SK-N-DZ (cell line): ENCODE results near the gene EBF4.
A peak's percentile ranks its signal among the peaks of the same experiment; 100 is the strongest.
"Not testable (repeated sequence)": the region's sequence is repeated elsewhere in the genome, so short reads cannot be mapped to it uniquely, and the experiment has no call there.

ENCODE experiments used
- DNase-seq: peaks from one replicate; pipeline ENCODE4 v3.0.0-alpha.2; 2015; ENCODE audit warnings: low spot score

EBF4 gene

DNA sequence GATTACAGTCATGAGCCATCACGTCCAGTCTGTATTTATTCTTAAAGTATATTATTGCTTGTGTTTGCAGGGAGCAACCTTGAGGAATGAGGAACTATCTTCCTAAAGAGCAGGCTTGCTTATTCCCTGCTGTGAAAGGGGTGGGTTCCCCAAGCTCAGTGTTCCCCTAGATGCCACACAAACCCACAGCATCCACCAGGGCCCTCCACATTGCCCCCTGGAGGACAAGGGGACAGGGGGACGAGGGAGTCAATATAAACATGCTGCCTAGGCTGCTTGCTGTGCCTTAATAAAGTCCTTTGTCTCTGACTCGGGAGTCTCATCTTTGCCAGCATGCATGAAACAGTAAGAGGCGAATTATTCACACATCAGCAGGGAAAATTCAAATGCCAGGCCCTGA is 20.6 kb upstream of the EBF4 start:
- no peak for DNase-seq

GRCh38 chr20:2672446-2672845 is 20.1 kb upstream of the EBF4 start:
- DNase-seq = no peak

GRCh38 chr20:2673453-2673852 is 19.1 kb upstream of the EBF4 start:
- DNase-seq = no peak

DNA sequence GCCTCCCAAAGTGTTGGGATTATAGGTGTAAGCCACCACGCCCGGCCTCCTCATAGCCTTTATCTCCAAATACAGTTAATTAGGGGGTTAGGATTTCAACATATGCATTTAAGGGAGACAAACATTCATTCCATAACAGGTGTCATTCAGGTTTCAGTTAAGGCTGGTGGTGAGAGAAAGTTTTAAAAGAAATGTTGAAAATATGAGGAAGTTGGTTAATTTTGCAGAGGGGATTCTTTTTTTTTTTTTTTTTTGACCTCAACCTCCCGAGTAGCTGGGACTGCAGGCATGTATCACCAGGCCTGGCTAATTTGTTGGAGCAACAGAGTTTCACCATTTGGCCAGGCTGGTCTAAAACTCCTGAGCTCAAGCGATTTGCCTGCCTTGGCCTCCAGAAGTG is 12.5 kb upstream of the EBF4 start:
- no peak for DNase-seq

DNA sequence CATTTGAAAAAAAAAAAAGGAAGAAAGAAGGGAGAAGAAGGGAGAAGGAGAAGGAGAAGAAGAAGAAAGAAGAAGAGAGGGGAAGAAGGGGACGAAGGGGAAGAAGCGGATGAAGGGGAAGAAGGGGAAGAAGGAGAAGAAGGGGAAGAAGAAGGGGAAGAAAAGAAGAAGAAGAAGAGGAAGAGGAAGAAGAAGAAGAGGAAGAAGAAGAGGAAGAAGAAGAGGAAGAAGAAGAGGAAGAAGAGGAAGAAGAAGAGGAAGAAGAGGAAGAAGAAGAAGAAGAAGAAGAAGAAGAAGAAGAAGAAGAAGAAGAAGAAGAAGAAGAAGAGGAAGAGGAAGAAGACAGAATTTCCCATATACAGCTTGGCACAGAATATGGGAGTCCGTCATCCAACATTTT is 10.5 kb upstream of the EBF4 start:
- not testable (repeated sequence) for DNase-seq

DNA sequence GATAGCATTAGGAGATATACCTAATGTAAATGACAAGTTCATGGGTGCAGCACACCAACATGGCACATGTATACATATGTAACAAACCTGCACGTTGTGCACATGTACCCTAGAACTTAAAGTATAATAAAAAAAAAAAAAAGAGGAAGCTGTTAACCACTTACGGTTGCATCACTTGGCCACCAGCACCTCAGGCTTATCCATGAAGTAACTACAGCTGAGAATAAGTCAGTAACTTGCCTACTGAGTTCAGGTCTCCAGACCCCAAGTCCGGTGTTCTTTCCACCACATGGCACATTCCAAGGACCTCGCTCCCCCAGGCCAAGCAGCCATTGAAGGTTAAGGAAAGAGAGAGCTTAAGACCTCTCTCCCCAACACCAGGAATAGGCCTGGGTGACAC is 7.8 kb upstream of the EBF4 start:
- not testable (repeated sequence) for DNase-seq

GRCh38 chr20:2687514-2687913 is 5.1 kb upstream of the EBF4 start:
- no peak for DNase-seq

DNA sequence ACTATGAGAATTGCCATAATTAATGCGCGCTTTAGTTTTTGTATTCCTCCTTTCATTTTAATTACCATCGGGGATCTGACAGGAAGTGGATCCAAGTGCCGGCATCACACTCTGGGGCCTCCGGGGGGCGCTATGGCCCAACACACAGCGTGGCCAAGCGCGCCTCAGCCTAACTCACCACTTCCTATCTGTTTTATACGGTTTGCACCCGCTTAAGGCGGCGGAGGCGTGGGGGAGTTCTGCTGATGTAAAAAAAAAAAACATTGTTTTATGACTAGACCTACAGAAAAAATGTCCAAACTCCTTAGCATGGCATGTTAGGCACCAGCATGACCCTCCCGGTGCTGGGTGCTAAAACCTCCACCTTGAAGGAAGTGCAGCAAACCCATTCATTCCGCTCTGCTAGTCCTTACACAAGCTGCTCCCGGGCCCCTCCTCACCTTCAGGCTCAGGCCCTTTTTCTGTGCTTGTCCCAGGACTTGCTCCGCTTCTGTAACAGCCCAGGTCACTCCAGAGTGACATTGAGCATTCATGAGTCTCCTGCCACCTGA is 4.5 kb upstream of the EBF4 start:
- DNase-seq = no peak

DNA sequence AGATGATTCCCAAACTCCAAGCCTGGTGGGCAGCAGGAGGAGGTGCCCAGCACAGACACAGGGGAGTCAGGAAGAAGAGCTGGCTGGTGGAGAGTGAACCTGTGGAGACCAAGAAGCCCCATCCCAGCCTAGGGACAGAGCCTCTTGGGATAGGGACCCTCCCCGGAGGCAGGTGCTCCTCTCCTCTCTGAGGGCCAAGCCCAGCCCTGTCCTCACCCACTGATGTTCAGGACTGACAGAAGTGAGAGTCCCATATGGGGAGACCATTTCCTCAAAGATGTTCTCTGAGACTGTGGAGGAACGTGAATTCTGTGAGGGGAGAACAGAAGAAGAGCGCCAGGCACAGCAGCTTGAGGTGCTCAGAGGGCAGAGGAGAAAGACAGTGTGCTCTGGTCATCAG is 2.4 kb upstream of the EBF4 start:
- DNase-seq = no peak

GRCh38 chr20:2690718-2691117 is 1.9 kb upstream of the EBF4 start:
- no peak for DNase-seq

DNA sequence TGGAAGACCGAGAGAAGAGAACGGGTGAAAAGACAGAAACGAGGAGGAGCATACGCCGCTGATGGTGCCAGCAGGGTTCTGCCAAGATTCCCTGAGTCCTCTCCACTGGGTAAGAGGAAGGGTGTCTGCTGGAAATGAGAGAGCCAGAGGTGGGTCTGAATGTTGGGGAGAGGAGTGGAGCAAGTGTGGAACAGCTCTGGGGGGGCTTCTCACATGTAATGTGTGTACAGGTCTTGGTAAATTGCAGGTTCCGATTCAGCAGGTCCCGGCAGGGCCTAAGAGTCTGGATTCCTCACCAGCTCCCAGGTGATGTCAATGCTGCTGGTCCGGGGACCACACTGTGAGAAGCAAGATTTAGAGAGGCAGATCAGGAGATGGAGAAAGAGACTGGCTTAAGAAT is 1.5 kb upstream of the EBF4 start:
- no peak for DNase-seq

GRCh38 chr20:2691663-2692035 is 931 bp upstream of the EBF4 start:
- DNase-seq = no peak

DNA sequence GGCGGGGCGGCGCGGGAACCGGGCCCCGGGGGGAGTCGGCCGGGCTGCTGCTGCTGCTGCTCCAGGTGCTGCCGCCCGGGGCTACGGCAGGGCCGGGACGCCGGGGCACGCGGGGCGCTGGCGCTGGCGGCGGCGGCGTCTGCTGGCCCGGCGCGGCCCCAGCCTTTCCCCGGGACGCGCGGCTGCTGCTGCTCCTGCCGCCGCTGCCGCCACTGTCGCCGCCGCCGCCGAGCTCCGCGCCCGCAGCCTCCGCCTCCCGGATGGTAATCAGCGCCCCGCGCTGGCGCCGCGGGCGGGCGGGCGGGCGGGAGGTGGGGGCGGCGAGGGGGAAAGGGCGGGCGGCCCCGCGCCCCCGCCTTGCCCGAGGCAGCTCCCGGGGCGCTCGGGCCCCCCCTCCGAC is 306 bp downstream of the EBF4 start:
- DNase-seq = no peak

- DNase-seq = peak; percentile 51
Observed at GRCh38 chr20:2693286-2694007, 867 bp downstream of the EBF4 start.

GRCh38 chr20:2694008-2694471 is 1.5 kb downstream of the EBF4 start:
- DNase-seq = peak; percentile 67

- no peak for DNase-seq
Observed at GRCh38 chr20:2694519-2694918, 1.9 kb downstream of the EBF4 start.

GRCh38 chr20:2695206-2695983 is 2.8 kb downstream of the EBF4 start:
- no peak for DNase-seq

DNA sequence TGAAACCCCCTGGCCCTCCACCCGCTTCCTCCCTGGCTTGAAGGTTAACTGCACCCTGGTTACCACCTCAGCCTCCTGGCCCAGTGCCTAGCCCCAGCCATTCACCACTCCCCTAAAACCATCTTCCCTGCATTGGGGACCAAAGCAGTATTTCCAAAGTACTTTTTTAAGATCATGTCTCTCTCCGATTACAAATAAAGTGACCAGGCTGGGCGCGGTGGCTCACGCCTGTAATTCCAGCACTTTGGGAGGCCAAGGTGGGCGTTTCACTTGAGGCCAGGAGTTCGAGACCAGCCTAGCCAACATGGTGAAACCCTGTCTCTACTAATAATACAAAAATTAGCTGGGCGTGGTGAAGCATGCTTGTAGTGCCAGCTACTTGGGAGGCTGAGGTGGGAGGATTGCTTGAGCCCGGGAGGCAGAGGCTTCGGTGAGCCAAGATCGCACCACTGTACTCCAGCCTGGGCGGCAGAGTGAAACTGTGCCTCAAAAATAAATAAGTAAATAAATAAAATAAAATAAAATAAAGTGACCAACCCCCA is 3.5 kb downstream of the EBF4 start:
- DNase-seq = not testable (repeated sequence)

- no peak for DNase-seq
Observed at GRCh38 chr20:2696646-2697045, 4.1 kb downstream of the EBF4 start.

- DNase-seq = no peak
Observed at GRCh38 chr20:2697768-2698167, 5.2 kb downstream of the EBF4 start.

GRCh38 chr20:2698186-2698817 is 5.7 kb downstream of the EBF4 start:
- no peak for DNase-seq

DNA sequence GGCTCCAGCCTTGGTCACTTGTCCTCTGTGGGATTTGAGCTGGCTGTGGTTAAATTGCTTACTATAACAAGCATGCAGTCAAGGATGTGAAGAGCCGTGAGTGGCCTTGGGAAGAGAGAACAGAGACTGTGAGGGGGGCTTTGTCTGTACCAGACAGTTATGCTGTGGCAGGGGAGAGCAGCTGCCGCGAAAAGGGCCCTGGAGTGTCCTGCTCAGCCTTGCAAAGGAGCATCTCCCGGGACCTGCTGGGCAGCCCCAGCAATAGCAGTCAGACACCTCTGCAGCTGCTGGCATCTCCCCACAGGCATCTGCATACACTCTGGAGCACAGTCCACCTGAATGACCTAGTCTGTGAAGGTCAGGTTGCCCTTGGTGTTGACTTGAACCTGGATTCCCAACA is 6.3 kb downstream of the EBF4 start:
- no peak for DNase-seq
